GM12878 (cell line): ENCODE measurements around the gene AHCYL2. TPM values are rescaled to one million over a fixed set of nuclear protein-coding genes. Genes with fewer than 3 reads are reported as not detected.
A peak's percentile ranks its signal among the peaks of the same experiment; 100 is the strongest.

Experiments used
- CREM ChIP-seq: IDR thresholded peaks from 2 replicates; pipeline ENCODE4 v1.6.1; 2014; ENCODE audit warnings: antibody characterized with exemption, low read depth
- ESRRA ChIP-seq: IDR thresholded peaks from 2 replicates; pipeline ENCODE4 v1.6.1; 2012; ENCODE audit warnings: mild to moderate bottlenecking, low read length, improper control_type of control experiment
- ETV6 ChIP-seq, 2 experiments: fragments of 450-650 bp in 1 of 2; IDR thresholded peaks in 1 of 2; conservative IDR thresholded peaks in 1 of 2; 2 replicates each; pipeline ENCODE4 v1.6.1; 2014; ENCODE audit warnings: antibody characterized with exemption in 1 of 2, borderline replicate concordance in 1 of 2, low read depth in 1 of 2, mild to moderate bottlenecking in 1 of 2, moderate library complexity in 1 of 2
- FOXM1 ChIP-seq: IDR thresholded peaks from 2 replicates; pipeline ENCODE4 v1.6.1; 2012; ENCODE audit warnings: low read depth, mild to moderate bottlenecking, inconsistent platforms, low read length, moderate library complexity
- GABPA ChIP-seq: IDR thresholded peaks from 2 replicates; pipeline ENCODE4 v1.6.1; 2014; ENCODE audit warnings: antibody characterized with exemption, low read depth, mild to moderate bottlenecking, inconsistent platforms
- IRF5 ChIP-seq: fragments of 450-650 bp; IDR thresholded peaks from 2 replicates; pipeline ENCODE4 v1.6.1; 2017; ENCODE audit warnings: borderline replicate concordance
- NFYA ChIP-seq: IDR thresholded peaks from 2 replicates; pipeline ENCODE4 v1.6.1; 2011; ENCODE audit warnings: low read depth, mild to moderate bottlenecking, low read length, improper control_type of control experiment, borderline replicate concordance
- NR2C2 ChIP-seq: IDR thresholded peaks from 2 replicates; pipeline ENCODE4 v1.6.1; 2011; ENCODE audit warnings: borderline replicate concordance, low read depth; ENCODE audit not compliant: control insufficient read depth, insufficient read length
- POLR2A ChIP-seq: IDR thresholded peaks from 2 replicates; pipeline ENCODE4 v1.6.1; 2011; ENCODE audit warnings: low read depth, mild to moderate bottlenecking, low read length
- RB1 ChIP-seq: fragments of 450-650 bp; formaldehyde crosslinking; IDR thresholded peaks from 2 replicates; pipeline ENCODE4 v1.6.1; 2017; ENCODE audit warnings: mild to moderate bottlenecking, borderline replicate concordance
- RBBP5 ChIP-seq: fragments of 200-600 bp; sonication (generic); conservative IDR thresholded peaks from 2 replicates; pipeline ENCODE4 v1.6.1; 2016
- RCOR1 ChIP-seq: conservative IDR thresholded peaks from 2 replicates; pipeline ENCODE4 v1.6.1; 2012; ENCODE audit warnings: low read depth, low read length, improper control_type of control experiment
- SKIL ChIP-seq: fragments of 450-650 bp; IDR thresholded peaks from 2 replicates; pipeline ENCODE4 v1.6.1; 2017; ENCODE audit warnings: mild to moderate bottlenecking, low read depth, inconsistent platforms; ENCODE audit not compliant: poor library complexity, severe bottlenecking
- SPI1 ChIP-seq: IDR thresholded peaks from 2 replicates; pipeline ENCODE4 v1.6.1; 2011; ENCODE audit warnings: low read depth, mild to moderate bottlenecking, low read length, moderate library complexity, borderline replicate concordance; ENCODE audit not compliant: insufficient read depth
- SREBF2 ChIP-seq: IDR thresholded peaks from 2 replicates; pipeline ENCODE4 v1.6.1; 2012; ENCODE audit warnings: mild to moderate bottlenecking, low read length
- YY1 ChIP-seq: IDR thresholded peaks from 2 replicates; pipeline ENCODE4 v1.6.1; 2011; ENCODE audit warnings: low read depth, mild to moderate bottlenecking, low read length
- ZNF622 ChIP-seq: fragments of 450-650 bp; IDR thresholded peaks from 2 replicates; pipeline ENCODE4 v1.6.1; 2017; ENCODE audit warnings: mild to moderate bottlenecking, inconsistent platforms
- ZZZ3 ChIP-seq: IDR thresholded peaks from 2 replicates; pipeline ENCODE4 v1.6.1; 2011; ENCODE audit warnings: low read depth; ENCODE audit not compliant: control insufficient read depth, insufficient read length
- polyA plus RNA-seq, 11 experiments: library from polyadenylated mRNA; depleted of rRNA in 4 of 11; unstranded in 6 of 11; stranded (reverse) in 5 of 11; fragments of >200 nt; fragmentation: Nextera tagmentation in 4 of 11; fragmentation: Illumina TruSeq in 1 of 11; extraction: Ambion mirVana in 4 of 11; extraction: Trizol in 1 of 11; gene quantifications; 1 replicate in 1 of 11; 2 replicates in 10 of 11; pipeline versions ENCODE4 v1.2.1 to v1.2.3, GENCODE V29; 2011 to 2016; ENCODE audit warnings: inconsistent platforms in 2 of 11, missing spikeins in 2 of 11, low read depth in 1 of 11
- total RNA-seq, 4 experiments: library from RNA; depleted of rRNA in 3 of 4; stranded (reverse); fragments of >200 nt in 3 of 4; fragmentation: Illumina TruSeq in 1 of 4; extraction: Trizol in 1 of 4; gene quantifications; 2 replicates each; pipeline versions ENCODE4 v1.2.1 to v1.2.3, GENCODE V29; 2013 to 2021
- TF ChIP-seq, protein P1 (sequence below): fragments of 450-650 bp; IDR thresholded peaks from 2 replicates; pipeline ENCODE4 v1.6.1; 2016; ENCODE audit warnings: mild to moderate bottlenecking
- TF ChIP-seq, protein P2 (sequence below): fragments of 450-650 bp; IDR thresholded peaks from 2 replicates; pipeline ENCODE4 v1.6.1; 2016; ENCODE audit warnings: mild to moderate bottlenecking, moderate library complexity, borderline replicate concordance

The AHCYL2 gene
- total and polyA plus RNA-seq, 10 of the 15 experiments (the other 5 are each of a cell fraction or from before 2014, with no cell fraction given): 1.7 to 29.1 (median 5.4) TPM

DNA sequence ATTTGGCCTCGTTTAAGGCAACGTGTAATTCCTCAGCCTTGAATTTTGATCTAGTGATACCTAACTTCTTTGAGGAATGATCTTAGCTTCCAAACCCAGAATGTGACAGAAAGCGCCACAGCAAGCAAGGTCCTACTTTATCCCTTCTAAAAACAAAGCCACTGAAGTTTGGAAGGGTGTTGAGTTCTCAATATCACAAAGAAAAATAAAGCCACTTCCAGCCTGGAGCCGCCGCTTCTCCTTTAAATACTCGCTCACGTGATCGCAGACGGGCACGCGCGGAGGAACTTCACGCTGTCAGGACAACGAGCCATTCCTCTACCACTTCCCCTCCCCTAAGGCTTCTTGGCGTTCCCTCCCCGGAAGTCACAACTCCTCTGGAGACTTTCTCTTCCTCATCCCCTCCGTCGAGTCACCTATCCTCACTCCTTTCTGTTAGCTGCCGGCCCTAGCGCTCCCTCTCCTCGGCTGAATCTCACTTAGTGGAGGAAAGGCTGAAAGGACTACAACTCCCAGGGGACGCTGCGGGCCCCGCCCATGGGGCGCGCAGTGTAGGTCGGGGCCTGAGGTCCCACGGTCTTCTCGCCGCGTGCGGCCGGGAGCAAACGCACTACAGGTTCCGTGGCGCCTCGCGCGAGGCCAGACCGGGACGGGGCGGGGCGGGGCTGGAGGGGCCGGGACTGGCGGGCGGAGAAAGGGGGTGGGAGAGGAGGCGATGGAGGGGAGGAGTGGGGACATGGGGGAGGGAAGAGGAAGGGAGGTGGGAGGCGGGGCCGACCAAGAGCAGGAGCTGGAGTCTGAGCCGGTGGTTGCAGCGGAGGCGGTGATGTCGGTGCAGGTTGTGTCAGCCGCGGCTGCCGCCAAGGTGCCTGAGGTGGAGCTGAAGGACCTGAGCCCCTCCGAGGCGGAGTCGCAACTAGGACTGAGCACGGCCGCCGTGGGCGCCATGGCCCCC is at the start of gene AHCYL2 (continued):
- TF ChIP-seq, protein P1, sequence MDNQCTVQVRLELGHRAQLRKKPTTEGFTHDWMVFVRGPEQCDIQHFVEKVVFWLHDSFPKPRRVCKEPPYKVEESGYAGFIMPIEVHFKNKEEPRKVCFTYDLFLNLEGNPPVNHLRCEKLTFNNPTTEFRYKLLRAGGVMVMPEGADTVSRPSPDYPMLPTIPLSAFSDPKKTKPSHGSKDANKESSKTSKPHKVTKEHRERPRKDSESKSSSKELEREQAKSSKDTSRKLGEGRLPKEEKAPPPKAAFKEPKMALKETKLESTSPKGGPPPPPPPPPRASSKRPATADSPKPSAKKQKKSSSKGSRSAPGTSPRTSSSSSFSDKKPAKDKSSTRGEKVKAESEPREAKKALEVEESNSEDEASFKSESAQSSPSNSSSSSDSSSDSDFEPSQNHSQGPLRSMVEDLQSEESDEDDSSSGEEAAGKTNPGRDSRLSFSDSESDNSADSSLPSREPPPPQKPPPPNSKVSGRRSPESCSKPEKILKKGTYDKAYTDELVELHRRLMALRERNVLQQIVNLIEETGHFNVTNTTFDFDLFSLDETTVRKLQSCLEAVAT: peak; percentile 71; the same call in 1 of the 2 replicates
- TF ChIP-seq NR2C2 (no peak), SPI1 (peak; percentile 88), CREM (peak; percentile 96), ZZZ3 (no peak), GABPA (peak; percentile 83), ZNF622 (no peak), POLR2A (peak; percentile 90), ESRRA (no peak; the same call in 1 of the 2 replicates), NFYA (no peak), RB1 (peak; percentile 84; the same call in 1 of the 2 replicates), YY1 (peak; percentile 84; the same call in 1 of the 2 replicates), RCOR1 (no peak), SREBF2 (no peak), SKIL (peak; percentile 39), FOXM1 (no peak), RBBP5 (no peak), ETV6 (conservative IDR thresholded peaks at IDR 0.05 in 1 of 2, IDR thresholded peaks at IDR 0.05 in 1 of 2; ENCODE audit: borderline replicate concordance in 1 of 2, low read depth in 1 of 2) (no peak), IRF5 (no peak)
- TF ChIP-seq, protein P2, sequence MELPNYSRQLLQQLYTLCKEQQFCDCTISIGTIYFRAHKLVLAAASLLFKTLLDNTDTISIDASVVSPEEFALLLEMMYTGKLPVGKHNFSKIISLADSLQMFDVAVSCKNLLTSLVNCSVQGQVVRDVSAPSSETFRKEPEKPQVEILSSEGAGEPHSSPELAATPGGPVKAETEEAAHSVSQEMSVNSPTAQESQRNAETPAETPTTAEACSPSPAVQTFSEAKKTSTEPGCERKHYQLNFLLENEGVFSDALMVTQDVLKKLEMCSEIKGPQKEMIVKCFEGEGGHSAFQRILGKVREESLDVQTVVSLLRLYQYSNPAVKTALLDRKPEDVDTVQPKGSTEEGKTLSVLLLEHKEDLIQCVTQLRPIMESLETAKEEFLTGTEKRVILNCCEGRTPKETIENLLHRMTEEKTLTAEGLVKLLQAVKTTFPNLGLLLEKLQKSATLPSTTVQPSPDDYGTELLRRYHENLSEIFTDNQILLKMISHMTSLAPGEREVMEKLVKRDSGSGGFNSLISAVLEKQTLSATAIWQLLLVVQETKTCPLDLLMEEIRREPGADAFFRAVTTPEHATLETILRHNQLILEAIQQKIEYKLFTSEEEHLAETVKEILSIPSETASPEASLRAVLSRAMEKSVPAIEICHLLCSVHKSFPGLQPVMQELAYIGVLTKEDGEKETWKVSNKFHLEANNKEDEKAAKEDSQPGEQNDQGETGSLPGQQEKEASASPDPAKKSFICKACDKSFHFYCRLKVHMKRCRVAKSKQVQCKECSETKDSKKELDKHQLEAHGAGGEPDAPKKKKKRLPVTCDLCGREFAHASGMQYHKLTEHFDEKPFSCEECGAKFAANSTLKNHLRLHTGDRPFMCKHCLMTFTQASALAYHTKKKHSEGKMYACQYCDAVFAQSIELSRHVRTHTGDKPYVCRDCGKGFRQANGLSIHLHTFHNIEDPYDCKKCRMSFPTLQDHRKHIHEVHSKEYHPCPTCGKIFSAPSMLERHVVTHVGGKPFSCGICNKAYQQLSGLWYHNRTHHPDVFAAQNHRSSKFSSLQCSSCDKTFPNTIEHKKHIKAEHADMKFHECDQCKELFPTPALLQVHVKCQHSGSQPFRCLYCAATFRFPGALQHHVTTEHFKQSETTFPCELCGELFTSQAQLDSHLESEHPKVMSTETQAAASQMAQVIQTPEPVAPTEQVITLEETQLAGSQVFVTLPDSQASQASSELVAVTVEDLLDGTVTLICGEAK: peak; percentile 91
